GM12878 (cell line): Measurements from ENCODE around the gene LSR. TPM values are rescaled to one million over a fixed set of nuclear protein-coding genes. Genes with fewer than 3 reads are reported as not detected.

ENCODE experiments used
- ATAC-seq: fragments of 200-7000 bp; cut with Tn5 transposase; 3 replicates; pipeline ENCODE4 v1.9.1; 2020; ENCODE audit warnings: mild to moderate bottlenecking, moderate library complexity
- BruUV-seq: library from RNA; stranded (reverse); fragments of 400-500 nt; replicated peaks from 2 replicates; lab custom pipeline; 2021; lab: Mats Ljungman, UMichigan
- CTCF ChIA-PET: fragments of 300-600 bp; sonication (Branson Sonifier 250); formaldehyde crosslinking; extraction: SDS; loops from one replicate; lab custom pipeline; 2021; ENCODE audit warnings: inconsistent platforms; lab: Yijun Ruan, JAX
- POLR2A ChIA-PET: fragments of 350-600 bp; formaldehyde crosslinking; extraction: SDS; loops from one replicate; lab custom pipeline; 2021; ENCODE audit warnings: inconsistent platforms; lab: Charles Lee
- RAD21 ChIA-PET: fragments of 300-600 bp; sonication (Branson Sonifier 250); formaldehyde crosslinking; loops from one replicate; lab custom pipeline; 2023; ENCODE audit warnings: antibody characterized with exemption; ENCODE audit not compliant: unreplicated experiment; lab: Charles Lee
- SMC1A ChIA-PET: fragments of 300-600 bp; sonication (Branson Sonifier 250); formaldehyde crosslinking; loops from one replicate; lab custom pipeline; 2023; ENCODE audit not compliant: unreplicated experiment, uncharacterized antibody; lab: Charles Lee
- DNase-seq: peaks from one replicate; pipeline ENCODE4 v3.0.0-alpha.2; 2011; ENCODE audit warnings: low read depth, low spot score
- FAIRE-seq: peaks from 3 replicates; lab custom pipeline; 2011; peaks lifted over from hg19 to GRCh38; lab: Jason Lieb, UNC
- H2AFZ ChIP-seq: 2 replicates; pipeline ENCODE4 v1.6.0; 2011; ENCODE audit warnings: low read depth, low read length, control low read depth; ENCODE audit not compliant: control insufficient read depth
- H3K27ac ChIP-seq: 2 replicates; pipeline ENCODE4 v1.5.1; 2011; ENCODE audit warnings: control low read depth; ENCODE audit not compliant: control insufficient read depth, insufficient read depth
- H3K27me3 ChIP-seq, 2 experiments: replicated peaks in 1 of 2; 2 replicates each; pipeline versions ENCODE4 v1.6.0 to v1.6.1; 2011; ENCODE audit warnings: low read length in 1 of 2; ENCODE audit not compliant: control insufficient read depth in 2 of 2, insufficient read depth in 2 of 2
- H3K36me3 ChIP-seq, 2 experiments: 2 replicates each; pipeline ENCODE4 v1.5.1; 2011; ENCODE audit warnings: low read length in 1 of 2; ENCODE audit not compliant: control insufficient read depth in 2 of 2, insufficient read depth in 2 of 2
- H3K4me1 ChIP-seq: 2 replicates; pipeline ENCODE4 v1.6.1; 2011; ENCODE audit warnings: mild to moderate bottlenecking, low read length, moderate library complexity, mixed read lengths; ENCODE audit not compliant: control insufficient read depth, insufficient read depth
- H3K4me2 ChIP-seq: 2 replicates; pipeline ENCODE4 v1.6.0; 2011; ENCODE audit warnings: control low read depth; ENCODE audit not compliant: control insufficient read depth, insufficient read depth
- H3K4me3 ChIP-seq: fragments of 200-600 bp; sonication (generic); 2 replicates; pipeline ENCODE4 v1.5.1; 2016
- H3K79me2 ChIP-seq: 2 replicates; pipeline ENCODE4 v1.6.0; 2011; ENCODE audit warnings: low read length; ENCODE audit not compliant: control insufficient read depth, insufficient read depth
- H3K9ac ChIP-seq: 2 replicates; pipeline ENCODE4 v1.8.0; 2011; ENCODE audit warnings: low read length, control low read depth, mixed read lengths; ENCODE audit not compliant: control insufficient read depth, insufficient read depth
- H3K9me3 ChIP-seq: replicated peaks from 3 replicates; pipeline ENCODE4 v1.5.1; 2011; ENCODE audit warnings: mild to moderate bottlenecking, low read length; ENCODE audit not compliant: control insufficient read depth, insufficient read depth
- H4K20me1 ChIP-seq: 2 replicates; pipeline ENCODE4 v1.6.0; 2011; ENCODE audit not compliant: control insufficient read depth, insufficient read depth
- BRCA1 ChIP-seq: IDR thresholded peaks from 2 replicates; pipeline ENCODE4 v1.6.1; 2011; ENCODE audit warnings: low read depth, low read length, improper control_type of control experiment
- CBX3 ChIP-seq: fragments of 200-600 bp; sonication (generic); IDR thresholded peaks from 2 replicates; pipeline ENCODE4 v1.6.1; 2016; ENCODE audit warnings: low read depth, borderline replicate concordance
- CHD2 ChIP-seq: IDR thresholded peaks from 2 replicates; pipeline ENCODE4 v1.6.1; 2011; ENCODE audit warnings: low read depth, low read length, improper control_type of control experiment, borderline replicate concordance
- CREM ChIP-seq: IDR thresholded peaks from 2 replicates; pipeline ENCODE4 v1.6.1; 2014; ENCODE audit warnings: antibody characterized with exemption, low read depth
- EED ChIP-seq: sonication (generic); IDR thresholded peaks from 2 replicates; pipeline ENCODE4 v1.6.1; 2016; ENCODE audit warnings: antibody characterized with exemption, low read depth
- SMC3 ChIP-seq: IDR thresholded peaks from 2 replicates; pipeline ENCODE4 v1.6.1; 2011; ENCODE audit warnings: low read length, improper control_type of control experiment, borderline replicate concordance
- SPI1 ChIP-seq: IDR thresholded peaks from 2 replicates; pipeline ENCODE4 v1.6.1; 2011; ENCODE audit warnings: low read depth, mild to moderate bottlenecking, low read length, moderate library complexity, borderline replicate concordance; ENCODE audit not compliant: insufficient read depth
- YBX1 ChIP-seq: fragments of 450-650 bp; IDR thresholded peaks from 2 replicates; pipeline ENCODE4 v1.6.1; 2016; ENCODE audit warnings: antibody characterized with exemption
- ZBED1 ChIP-seq: IDR thresholded peaks from 2 replicates; pipeline ENCODE4 v1.6.1; 2016; ENCODE audit warnings: borderline replicate concordance
- WGBS: methylation state at CpG from one replicate; pipeline ENCODE4 v1.1.6; 2016; ENCODE audit warnings: low lambda C conversion rate; ENCODE audit not compliant: insufficient replicate concordance, insufficient coverage; ENCODE audit errors: missing lambda C conversion rate; 5-methylcytosine and 5-hydroxymethylcytosine counted together
- in situ Hi-C: fragments of 300-500 bp; cut with MboI; formaldehyde crosslinking; loops from 9 replicates; pipeline ENCODE4 v1.14.3; 2018; ENCODE audit warnings: mixed read lengths
- intact Hi-C: fragments of 100-400 bp; cut with micrococcal nuclease; formaldehyde crosslinking; loops from one replicate; pipeline ENCODE4 v1.14.2; 2022; ENCODE audit not compliant: unreplicated experiment
- polyA plus RNA-seq, 11 experiments: library from polyadenylated mRNA; depleted of rRNA in 4 of 11; unstranded in 6 of 11; stranded (reverse) in 5 of 11; fragments of >200 nt; fragmentation: Nextera tagmentation in 4 of 11; fragmentation: Illumina TruSeq in 1 of 11; extraction: Ambion mirVana in 4 of 11; extraction: Trizol in 1 of 11; gene quantifications; 1 replicate in 1 of 11; 2 replicates in 10 of 11; pipeline versions ENCODE4 v1.2.1 to v1.2.3, GENCODE V29; 2011 to 2016; ENCODE audit warnings: inconsistent platforms in 2 of 11, missing spikeins in 2 of 11, low read depth in 1 of 11
- total RNA-seq, 4 experiments: library from RNA; depleted of rRNA in 3 of 4; stranded (reverse); fragments of >200 nt in 3 of 4; fragmentation: Illumina TruSeq in 1 of 4; extraction: Trizol in 1 of 4; gene quantifications; 2 replicates each; pipeline versions ENCODE4 v1.2.1 to v1.2.3, GENCODE V29; 2013 to 2021
- TF ChIP-seq, protein P1 (sequence below): fragments of 450-650 bp; conservative IDR thresholded peaks from 2 replicates; pipeline ENCODE4 v1.6.1; 2017; ENCODE audit warnings: mild to moderate bottlenecking, moderate library complexity

Gene LSR
- total and polyA plus RNA-seq, 10 of the 15 experiments (the other 5 are each of a cell fraction or from before 2014, with no cell fraction given), result 0.26 to 53.9 (median 26.3) TPM

DNA sequence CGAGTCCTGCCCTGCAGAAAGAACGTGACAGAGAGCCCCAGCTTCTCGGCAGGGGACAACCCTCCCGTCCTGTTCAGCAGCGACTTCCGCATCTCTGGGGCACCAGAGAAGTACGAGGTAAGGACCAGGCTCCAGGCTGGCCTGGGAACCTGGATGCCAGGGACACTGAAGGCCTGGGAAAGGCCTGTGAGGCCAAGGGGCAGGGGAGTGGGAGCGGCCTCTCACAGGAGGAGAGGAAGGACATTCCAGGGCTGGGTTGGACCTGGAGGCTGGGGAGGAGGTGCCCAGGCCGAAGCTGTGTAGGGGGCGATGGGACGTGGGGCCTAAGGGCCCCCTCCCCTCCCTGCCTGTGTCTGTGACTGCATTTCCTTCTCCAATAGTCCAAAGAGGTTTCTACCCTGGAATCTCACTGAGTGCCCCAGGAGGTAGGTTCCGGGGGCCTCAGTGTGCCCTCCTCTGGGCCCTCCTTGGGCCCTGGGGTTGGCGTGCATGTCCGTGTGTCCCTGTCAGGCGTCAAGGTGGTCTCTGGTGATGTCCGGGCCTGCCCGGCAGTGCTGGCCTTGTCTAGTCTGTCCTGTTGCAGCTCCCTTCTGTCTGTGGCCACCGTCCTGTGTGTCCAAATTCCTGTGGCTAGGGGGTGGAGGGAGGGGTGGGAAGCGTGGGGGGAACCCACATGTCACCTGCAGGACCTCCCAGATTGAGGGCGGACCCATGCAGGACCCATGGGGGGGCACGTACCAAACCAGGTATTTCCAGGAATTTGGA is 63.3 kb downstream of the LSR start:
- Histone ChIP-seq H3K9ac (no peak overlapping the region), H3K79me2 (no peaks in the 10 kb centered on the region), H3K4me1 (no peaks in the 10 kb centered on the region), H3K4me2 (no peak overlapping the region), H3K36me3 (no peaks in the 10 kb centered on the region; a peak in 1 of 4 replicates), H3K27me3 (no peaks in the 10 kb centered on the region), H3K9me3 (no peaks in the 10 kb centered on the region), H4K20me1 (no peaks in the 10 kb centered on the region), H3K27ac (no peak overlapping the region), H3K4me3 (no peak overlapping the region), H2AFZ (no peak overlapping the region)
- WGBS, result 62% methylated on average over 21 of the region's 21 CpGs
- ChIA-PET POLR2A (interaction anchor here (1.0 kb wide), 1 partner anchor 11 kb away, joined by 3 read pairs; no protein-coding TSS in a partner anchor), SMC1A (interaction anchor here (0.6 to 2.3 kb wide), 4 partner anchors 11 to 219 kb away, joined by 3 to 10 read pairs (median 6); no protein-coding TSS in a partner anchor), RAD21 (interaction anchor here (1.7 kb wide), 1 partner anchor 156 kb away, joined by 5 read pairs; no protein-coding TSS in a partner anchor), CTCF (no interaction called here)
- TF ChIP-seq CREM, result no peak
- TF ChIP-seq ZBED1, result no peak
- TF ChIP-seq BRCA1, result no peak
- no peak for TF ChIP-seq YBX1
- no peak for TF ChIP-seq SMC3
- no peak for TF ChIP-seq EED
- TF ChIP-seq SPI1, result no peak
- TF ChIP-seq, protein P1, sequence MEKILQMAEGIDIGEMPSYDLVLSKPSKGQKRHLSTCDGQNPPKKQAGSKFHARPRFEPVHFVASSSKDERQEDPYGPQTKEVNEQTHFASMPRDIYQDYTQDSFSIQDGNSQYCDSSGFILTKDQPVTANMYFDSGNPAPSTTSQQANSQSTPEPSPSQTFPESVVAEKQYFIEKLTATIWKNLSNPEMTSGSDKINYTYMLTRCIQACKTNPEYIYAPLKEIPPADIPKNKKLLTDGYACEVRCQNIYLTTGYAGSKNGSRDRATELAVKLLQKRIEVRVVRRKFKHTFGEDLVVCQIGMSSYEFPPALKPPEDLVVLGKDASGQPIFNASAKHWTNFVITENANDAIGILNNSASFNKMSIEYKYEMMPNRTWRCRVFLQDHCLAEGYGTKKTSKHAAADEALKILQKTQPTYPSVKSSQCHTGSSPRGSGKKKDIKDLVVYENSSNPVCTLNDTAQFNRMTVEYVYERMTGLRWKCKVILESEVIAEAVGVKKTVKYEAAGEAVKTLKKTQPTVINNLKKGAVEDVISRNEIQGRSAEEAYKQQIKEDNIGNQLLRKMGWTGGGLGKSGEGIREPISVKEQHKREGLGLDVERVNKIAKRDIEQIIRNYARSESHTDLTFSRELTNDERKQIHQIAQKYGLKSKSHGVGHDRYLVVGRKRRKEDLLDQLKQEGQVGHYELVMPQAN, result no peak
- TF ChIP-seq CHD2, result no peak
- TF ChIP-seq CBX3, result no peak
- intact Hi-C loops, result no loop called here
- BruUV-seq, result no TSS peak
- in situ Hi-C loops, result no loop called here
- DNase-seq, result no peak
- ATAC-seq, result no peak
- no peak for FAIRE-seq
